ENCODE data around the gene UCN2.
"Not testable (repeated sequence)": the region's sequence is repeated elsewhere in the genome, so short reads cannot be mapped to it uniquely, and the experiment has no call there.

UCN2 gene

DNA sequence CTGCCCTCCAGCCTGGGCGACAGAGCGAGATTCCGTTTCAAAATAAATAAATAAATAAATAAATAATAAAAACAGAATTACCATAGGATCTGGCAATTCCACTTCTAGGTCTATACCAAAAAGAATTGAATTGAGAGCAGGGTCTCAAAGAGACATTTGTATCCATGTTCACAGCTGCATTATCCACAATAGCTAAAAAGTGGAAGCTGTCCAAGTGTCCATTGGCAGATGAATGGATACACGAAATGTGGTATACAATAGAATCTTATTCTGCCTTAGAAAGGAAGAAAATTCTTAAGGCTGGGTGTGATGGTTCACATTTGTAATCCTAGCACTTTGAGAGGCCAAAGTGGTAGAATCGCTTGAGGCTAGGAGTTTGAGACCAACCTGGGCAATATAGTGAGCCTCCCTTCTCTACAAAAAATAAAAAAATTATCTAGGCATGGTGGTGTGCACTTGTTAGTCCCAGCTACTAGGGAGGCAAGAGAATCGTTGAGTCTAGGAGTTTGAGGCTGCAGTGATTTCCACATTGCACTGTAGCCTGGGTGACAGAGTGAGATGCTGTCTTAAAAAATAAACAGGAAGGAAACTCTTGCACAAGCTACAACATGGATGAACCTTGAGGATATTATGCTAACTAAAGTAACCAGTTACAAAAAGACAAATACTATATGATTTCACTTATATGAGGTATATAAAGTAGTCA is 31.2 kb downstream of the UCN2 start:
- DNase-seq: no peak

DNA sequence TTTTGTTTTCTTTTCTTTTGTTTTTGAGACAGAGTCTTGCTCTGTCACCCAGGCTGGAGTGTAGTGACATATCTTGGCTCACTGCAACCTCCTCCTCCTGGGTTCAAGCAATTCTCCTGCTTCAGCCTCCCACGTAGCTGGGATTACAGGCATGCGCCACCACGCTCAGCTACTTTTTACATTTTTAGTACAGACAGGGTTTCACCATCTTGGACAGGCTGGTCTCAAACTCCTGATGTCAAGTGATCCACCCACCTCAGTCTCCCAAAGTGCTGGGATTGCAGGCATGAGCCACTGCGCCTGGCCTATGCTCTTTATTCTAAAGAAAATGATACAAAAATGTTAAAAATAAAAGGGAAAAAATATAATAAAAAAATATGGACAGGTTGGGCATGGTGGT is 32.9 kb downstream of the UCN2 start:
- DNase-seq: not testable (repeated sequence)

DNA sequence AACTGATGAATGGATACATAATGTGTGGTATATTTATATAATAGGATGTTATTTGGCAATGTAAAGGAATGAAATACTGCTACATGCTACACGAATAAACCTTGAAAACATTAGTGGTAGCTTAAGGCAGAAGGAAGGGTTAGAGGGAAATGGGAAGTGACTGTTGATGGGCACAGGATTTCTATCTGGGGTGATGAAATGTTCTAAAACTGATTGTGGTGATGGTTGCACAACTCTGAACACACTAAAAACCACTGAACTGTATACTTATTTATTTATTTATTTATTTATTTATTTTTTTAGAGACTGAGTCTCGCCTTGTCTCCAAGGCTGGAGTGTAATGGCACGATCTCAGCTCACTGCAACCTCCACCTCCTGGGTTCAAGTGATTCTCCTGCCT is 34.8 kb downstream of the UCN2 start:
- no peak for DNase-seq

DNA sequence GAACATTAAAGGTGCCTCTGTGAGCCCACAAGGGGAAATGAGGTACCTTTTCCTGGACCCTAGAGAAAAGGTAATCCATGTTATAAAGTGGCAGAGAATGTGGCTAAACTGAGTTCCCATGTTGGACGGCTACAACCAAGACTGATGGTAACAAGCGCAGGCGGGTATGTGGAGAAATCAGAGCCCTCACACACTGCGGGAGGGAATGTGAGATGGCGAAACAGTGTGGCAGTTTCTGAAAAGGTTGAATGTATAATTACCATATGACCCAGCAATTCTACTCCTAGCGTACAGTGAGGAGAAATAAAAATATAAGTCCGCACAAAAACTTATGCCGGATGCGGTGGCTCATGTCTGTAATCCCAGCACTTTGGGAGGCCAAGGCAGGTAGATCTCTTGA is 35.5 kb downstream of the UCN2 start:
- no peak for DNase-seq

DNA sequence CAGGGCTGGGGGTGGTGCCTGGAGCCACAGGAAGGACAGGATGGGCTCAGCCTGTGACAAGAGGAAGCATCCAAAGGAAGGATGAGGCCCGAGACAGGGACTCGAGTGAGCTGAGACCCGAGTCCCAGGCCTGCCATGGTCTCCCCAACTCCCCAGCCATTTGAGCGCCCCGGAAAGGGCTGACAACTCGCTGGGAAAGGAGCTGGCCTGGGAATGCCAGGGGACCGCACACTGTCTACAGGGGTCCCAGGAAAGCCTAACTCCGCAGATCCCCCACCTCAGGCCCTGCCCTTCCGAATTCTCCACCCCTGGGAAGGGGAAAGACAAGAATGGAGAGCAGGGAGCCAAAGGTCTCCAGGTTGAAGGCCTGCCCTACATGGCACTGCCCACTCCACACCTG is 38.6 kb downstream of the UCN2 start:
- no peak for DNase-seq

DNA sequence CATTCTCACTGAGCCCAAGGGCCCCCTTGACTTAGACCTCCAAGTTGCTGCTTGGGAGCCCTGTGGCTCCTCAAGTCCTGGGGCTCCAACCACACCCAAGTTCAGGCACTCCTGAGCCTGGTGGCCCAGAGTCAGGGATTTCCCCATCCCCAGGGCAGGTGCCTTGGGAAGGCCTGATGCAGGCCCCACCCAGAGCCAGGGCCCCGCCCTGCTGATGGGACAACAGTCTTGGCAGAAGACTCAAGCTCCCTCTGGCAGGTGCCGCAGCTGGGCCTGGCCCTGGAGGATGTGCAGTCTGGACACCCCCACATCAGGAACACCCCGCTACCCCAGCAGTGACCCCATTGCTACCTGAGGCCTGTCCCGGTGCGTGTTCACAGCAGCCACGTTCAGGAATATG is 41.9 kb downstream of the UCN2 start:
- no peak for DNase-seq

DNA sequence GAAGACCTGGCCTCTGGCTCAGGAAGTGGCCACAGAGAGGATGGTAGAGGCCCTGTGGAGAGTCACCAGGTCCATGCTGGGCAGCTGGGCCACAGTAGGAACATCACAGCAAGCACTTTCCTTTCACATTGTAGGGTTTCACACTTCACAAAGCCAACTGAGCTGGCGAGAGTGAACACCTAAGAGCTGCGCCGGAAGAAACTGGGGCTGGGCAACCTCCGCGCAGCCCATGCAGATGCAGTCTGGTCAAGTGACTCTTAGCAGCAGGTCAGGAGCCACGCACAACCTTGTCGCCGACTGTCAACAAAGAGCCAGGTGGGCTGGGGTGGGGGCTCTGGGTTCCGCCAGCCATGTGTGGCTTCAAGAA is 44.3 kb downstream of the UCN2 start:
- no peak for DNase-seq

DNA sequence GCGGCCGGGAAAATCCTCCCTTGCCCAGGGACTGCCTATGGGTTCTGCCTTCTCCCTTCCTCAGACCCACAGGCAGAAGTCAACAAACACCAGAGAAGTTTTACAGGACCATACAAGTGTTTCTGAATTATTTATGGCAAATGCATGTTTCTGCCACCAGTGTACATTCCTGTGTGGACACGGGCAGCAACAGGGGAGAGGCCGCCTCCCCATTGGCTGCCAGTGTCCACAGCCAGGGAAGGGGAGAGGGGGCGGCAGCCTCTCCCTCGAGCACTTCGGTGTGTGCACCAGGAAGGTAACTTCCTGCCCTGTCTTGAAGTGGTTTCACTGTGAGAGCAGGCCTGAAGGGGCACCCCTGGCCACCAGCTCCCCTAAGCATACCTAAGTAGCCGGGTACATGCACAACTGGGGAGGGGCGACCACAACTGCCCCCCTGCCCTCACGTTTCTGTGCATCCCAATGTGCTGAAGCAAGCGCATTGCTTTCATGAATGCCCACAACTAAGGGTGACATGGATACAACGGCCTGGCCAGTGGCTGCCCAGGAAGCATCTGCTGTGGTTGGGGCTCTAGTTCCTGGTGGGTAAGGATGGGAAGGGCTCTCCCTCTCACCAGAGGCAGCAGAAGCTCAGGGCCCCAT is 44.8 kb downstream of the UCN2 start:
- no peak for DNase-seq

DNA sequence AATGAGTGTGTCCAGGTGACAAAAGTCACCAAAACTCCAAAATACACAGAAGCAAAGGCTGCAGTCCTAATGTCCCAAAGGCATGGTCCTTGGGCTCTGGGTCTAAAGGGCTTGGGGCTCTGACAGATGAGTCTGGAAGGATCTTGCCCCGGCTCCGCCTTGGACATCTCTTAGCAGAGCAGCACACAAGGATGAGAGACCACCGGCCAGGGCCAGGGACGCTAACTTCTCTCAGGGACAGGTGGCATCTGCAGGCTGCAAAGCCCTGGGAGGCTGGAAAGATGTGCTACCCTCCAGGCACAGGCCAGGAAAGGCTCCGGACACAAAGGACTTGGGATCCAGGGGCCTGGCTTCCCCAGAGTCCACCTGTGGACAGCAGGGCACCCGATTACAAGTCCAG is 45.5 kb downstream of the UCN2 start:
- DNase-seq: no peak

DNA sequence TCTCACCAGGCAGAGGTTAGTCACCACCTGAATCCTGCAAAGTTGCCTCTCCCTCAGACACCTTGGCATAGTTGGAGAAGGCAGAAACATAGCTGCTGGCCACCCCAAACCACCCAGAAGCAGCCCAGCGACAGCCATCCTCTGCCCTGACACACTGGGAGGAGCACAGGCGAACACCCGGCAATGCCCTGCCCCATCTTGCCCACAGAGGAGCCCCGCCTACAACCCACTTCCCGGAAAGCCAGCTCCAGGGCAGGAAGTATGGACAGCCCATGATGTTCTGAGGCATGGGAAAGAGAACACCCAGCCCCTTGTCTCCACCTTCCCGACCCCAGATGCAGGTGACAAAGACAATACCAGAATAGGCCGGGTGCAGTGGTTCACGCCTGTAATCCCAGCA is 47.0 kb downstream of the UCN2 start:
- DNase-seq: peak; percentile 16

DNA sequence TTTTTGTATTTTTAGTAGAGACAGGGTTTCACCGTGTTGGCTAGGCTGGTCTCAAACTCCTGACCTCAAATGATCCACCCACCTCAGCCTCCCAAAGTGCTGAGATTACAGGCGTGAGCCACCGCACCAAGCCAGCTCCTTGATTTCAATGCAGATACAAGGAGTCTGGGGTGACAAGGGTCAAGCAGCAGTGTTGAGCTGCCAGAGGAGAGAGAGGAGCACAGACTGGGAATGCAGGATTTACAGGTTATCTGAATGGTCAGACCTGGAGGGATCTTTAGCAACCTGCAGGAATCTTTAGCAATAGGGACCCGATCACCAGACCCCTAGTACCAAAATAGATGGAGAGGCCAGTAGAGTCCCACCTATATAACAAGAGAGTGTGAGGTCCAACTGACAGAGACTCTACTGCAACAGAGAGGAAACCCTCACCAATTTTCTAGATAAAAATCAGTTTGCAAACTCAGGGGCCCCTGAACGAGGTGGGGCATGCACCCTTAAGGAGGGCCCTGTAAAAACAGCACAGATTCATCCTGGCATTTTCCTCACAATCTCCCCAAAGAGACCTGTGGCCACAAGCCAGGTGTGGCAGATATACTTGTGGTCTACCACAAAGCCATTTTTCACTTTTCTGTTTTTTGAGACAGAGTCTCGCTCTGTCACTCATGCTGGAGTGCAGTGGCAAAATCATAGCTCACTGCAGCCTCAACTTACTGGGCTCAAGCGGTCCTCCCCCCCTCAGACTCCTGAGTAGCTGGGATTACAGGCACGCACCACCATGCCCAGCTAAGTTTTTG is 49.0 kb downstream of the UCN2 start:
- no peak for DNase-seq

Measured in stimulated activated CD4-positive, alpha-beta T cell treated with anti-CD3 and anti-CD28 coated beads, Interleukin-4, amount 100 ng/mL, for 1 hour (primary cell).